Heart left ventricle (tissue), 13 donors: ENCODE results near the gene NAPG.

Experiments
- POLR2A ChIP-seq, 2 donors: fragments of 450-650 bp; IDR thresholded peaks; one replicate each; pipeline ENCODE4 v1.6.1; 2017; ENCODE audit warnings: antibody characterized with exemption in 2 of 2, mild to moderate bottlenecking in 2 of 2, moderate library complexity in 2 of 2
- TF ChIP-seq, protein P1 (sequence below), 12 donors: fragments of 200-600 bp; sonication (generic) in 4 of 12; IDR thresholded peaks; one replicate each; pipeline versions ENCODE4 v1.5.0 to v1.8.0; 2018 to 2022; ENCODE audit warnings: antibody characterized with exemption in 12 of 12, mild to moderate bottlenecking in 5 of 12
- donor health status: ischemic (EF 13 %, LVEDD 7.1; RV severe dilation, severe dysfunction).
- donor health status: DM: no; HTN: yes; CAD: no.
- donor health status: DM: no; HTN: no; CAD: no.
- donor health status: ischemic (EF 25% LVEDD 6.9; RV normal size, moderate dysfunction).
- donor health status: ischemic (EF 25% LVEDD 5.7; RV mildly dilated, moderate dysfunction).
- donor health status: ischemic (EF 35%, LVEDD 5.7; RV mildly dilated, moderate dysfunction).
- donor health status: nonischemic (EF 11% LVEDD 7.7; RV severe dilation, severe dysfunction).
- donor health status: DM: yes; HTN: yes; CAD: no.
- donor health status: PGD.
- donor health status: ischemic (EF 29% LVEDD 5.4; RV normal size, mild dysfunction).
- donor health status: nonischemic (EF 23%, LVEDD 6.1; RV moderate dilation, normal function).

DNA sequence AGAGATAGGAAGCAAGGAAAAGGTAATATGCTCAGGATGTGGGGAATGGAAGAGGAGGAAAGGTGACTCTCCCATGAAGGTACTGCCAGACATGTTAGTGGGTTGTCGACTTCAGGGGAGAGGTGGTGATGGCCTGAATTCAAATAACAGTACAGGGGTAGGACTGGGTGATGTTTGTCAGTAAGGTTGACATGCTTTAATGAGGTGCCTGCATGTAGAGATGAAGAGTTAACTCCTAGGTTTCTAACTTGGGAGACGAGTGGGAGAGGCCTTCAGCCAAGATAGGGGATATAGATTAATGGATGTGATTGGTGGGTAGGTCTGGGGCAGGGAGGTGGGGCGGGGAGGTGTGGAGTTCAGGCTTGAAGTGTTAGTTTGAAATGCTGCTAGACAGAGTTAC is 2.6 kb downstream of the NAPG start:
- TF ChIP-seq, protein P1, sequence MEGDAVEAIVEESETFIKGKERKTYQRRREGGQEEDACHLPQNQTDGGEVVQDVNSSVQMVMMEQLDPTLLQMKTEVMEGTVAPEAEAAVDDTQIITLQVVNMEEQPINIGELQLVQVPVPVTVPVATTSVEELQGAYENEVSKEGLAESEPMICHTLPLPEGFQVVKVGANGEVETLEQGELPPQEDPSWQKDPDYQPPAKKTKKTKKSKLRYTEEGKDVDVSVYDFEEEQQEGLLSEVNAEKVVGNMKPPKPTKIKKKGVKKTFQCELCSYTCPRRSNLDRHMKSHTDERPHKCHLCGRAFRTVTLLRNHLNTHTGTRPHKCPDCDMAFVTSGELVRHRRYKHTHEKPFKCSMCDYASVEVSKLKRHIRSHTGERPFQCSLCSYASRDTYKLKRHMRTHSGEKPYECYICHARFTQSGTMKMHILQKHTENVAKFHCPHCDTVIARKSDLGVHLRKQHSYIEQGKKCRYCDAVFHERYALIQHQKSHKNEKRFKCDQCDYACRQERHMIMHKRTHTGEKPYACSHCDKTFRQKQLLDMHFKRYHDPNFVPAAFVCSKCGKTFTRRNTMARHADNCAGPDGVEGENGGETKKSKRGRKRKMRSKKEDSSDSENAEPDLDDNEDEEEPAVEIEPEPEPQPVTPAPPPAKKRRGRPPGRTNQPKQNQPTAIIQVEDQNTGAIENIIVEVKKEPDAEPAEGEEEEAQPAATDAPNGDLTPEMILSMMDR (IDR thresholded peaks at IDR 0.05), result no peak
- no peak for TF ChIP-seq POLR2A (IDR thresholded peaks at IDR 0.05)
